NCI-H2196 (cell line): ENCODE measurements around the gene DIP2C.
"Not testable (repeated sequence)": the region's sequence is repeated elsewhere in the genome, so short reads cannot be mapped to it uniquely, and the experiment has no call there.

Source experiments
- DNase-seq: peaks from one replicate; lab custom pipeline; 2025; ENCODE audit not compliant: unreplicated experiment; lab: John Stamatoyannopoulos, UW

DIP2C gene

DNA sequence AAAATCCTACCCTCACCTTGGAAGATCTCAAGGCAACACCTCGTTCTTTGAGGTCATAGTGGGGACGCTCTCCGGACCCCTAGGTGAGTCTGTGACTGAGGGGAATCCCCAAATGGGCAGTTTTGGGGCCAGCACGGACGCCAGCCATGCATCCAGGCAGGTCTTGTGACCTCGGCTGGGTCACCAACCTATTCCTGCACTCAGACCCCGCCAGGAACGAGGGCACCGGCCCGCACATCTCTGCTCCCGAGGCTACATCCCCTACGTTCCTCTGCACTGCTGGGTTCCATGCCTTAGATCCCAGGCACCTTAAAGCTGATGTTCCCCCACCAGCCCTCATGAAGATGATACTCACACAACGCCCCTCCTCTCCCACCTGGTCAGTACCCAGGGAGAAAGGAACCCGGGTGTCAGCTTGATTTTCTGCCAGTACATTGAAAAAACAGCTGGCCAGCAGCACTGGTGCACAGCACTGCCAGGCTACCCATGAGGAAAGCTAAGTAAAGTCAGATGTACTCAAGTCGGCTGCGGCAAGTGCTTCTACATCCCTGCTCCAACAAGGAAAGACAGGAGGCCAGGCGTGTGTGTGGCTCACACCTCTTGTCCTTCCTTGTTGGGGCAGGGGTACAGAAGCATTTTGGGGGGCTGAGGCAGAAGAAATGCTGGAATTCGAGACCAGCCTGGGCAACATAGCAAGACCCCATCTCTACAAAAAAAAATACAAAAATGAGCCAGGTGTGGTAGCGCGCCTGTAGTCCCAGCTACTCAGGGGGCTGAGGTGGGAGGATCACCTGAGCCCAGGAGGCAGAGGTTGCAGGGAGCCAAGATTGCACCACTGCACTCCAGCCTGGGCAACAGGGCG is 48.1 kb downstream of the DIP2C start:
- no peak for DNase-seq

DNA sequence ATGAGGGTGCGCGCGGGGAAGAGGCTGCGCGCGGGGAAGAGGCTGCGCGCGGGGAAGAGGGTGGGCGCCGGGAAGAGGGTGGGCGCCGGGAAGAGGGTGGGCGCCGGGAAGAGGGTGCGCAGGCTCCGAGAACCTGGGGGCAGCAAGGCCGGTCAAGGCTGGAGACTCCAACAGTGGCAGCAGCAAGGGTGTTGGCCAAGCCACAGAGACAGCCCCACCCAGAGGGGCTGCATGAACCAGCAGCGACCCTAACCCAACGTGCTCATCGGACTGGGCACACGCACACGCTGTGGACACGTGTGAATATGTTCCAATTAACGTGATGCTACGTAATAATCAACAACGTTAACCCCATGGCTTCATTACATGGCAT is 48.8 kb downstream of the DIP2C start:
- no peak for DNase-seq

DNA sequence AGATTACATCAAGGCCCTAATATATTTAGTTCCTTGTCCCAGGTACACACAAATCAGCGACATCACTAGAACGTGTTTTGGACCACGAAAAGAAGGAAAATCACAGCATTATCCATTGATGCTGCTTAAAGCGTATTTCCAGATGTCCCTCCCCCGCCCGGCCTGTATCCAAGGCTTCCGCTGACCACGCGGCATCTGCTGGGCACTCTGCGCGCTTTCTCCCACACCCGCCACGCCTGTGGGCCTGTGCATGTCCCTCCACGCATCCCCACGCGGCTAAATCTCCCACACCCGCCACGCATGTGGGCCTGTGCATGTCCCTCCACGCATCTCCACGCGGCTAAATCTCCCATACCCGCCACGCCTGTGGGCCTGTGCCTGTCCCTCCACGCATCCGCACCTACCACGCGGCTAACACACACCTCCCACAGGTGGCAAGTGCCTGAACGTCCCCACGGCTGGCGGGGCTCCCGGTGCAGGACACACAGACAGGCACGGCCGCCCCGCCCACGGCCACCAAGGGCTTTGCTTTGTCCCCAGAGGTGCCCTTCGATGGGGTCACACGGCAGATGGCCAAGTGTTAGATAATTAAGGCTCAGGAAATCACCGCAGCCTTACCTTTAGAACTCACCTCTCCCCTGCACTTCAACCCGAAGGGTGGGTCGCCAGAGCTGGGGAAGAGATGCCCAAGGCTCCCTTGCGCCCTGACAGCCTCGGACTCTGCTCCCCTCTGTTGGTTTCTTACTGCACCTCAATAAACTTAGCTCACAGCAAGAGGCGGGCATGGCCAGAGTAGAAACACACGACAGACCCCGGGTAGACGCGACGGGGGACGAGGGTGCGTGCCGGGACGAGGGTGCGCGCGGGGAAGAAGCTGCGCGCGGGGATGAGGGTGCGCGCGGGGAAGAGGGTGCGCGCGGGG is 49.5 kb downstream of the DIP2C start:
- DNase-seq = no peak

DNA sequence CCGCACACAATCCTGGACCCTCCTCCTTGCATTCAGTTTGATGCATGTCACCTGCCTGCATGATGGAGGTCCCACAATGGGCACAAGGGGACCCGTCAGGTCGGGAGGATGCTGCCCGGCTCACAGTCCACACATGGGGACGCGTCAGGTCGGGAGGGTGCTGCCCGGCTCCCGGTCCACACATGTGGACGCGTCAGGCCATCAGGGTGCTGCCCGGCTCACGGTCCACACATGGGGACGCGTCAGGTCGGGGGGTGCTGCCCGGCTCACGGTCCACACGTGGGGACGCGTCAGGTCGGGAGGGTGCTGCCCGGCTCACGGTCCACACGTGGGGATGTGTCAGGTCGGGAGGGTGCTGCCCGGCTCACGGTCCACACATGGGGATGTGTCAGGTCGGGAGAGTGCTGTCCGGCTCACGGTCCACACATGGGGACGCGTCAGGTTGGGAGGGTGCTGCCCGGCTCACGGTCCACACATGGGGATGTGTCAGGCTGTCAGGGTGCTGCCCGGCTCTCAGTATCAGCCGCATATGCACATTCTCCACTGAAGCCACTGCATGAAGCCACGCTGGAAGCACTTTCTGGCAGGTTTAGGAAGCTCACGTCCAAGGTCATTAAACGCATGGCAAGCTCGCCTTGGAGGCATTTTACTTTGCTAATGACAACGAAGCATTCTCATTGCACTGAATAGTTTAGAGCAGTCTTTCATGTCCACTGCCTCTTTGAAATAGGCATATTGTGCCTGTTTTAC is 50.3 kb downstream of the DIP2C start:
- DNase-seq = no peak

DNA sequence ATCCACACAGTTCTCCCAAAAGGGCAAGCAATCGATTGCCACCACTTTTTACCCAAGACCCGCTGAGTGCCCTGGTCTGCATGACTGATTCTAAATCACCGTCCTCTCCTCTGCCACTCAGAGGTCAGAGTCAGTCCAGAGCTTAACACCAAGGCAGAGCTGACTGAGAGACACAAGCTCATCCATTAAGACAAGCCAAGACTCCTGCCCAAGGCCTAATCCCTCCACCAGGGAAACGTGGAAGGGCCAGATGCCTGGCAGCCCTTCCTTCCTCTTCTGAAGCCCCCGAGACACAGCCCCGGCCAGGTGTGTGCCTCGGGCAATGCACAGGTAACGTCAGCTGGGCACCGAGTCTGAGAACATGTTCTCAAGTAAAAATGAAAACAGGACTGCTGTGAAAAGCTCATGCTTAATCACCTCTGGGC is 51.7 kb downstream of the DIP2C start:
- DNase-seq = no peak

DNA sequence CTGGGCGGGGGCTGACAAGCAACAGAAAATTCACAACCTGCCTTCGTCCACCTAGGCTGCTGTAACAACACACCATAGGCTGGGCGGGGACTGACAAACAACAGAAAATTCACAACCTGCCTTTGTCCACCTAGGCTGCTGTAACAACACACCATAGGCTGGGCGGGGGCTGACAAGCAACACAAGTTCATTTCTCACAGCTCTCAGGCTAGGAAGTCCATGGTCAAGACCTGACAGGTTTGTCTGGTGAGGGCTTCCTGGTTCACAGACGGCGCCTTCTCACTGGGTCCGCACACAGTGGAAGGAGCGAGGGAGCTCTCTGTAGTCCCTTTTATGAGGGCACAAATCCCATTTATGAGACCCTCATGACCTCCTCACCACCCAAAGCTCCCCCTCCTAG is 52.2 kb downstream of the DIP2C start:
- DNase-seq = no peak

DNA sequence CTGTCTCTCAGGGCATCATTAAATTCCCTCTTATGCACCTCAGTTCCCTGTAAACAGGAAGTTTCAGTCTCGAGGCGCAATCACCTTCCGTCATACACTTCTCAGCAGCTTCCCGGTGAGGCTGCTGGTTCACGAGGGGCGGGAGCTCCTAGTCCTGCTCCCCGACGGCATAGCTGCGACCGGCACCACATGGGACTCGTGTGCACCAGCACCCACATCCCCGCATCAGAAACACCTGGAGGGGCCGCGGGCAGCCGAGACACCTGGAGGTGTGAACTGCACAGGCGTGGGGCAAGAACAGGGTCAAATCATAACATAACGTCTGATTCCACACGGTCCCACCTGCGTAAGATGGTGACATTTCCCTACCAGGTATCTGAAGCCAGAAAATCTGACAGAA is 52.7 kb downstream of the DIP2C start:
- no peak for DNase-seq

DNA sequence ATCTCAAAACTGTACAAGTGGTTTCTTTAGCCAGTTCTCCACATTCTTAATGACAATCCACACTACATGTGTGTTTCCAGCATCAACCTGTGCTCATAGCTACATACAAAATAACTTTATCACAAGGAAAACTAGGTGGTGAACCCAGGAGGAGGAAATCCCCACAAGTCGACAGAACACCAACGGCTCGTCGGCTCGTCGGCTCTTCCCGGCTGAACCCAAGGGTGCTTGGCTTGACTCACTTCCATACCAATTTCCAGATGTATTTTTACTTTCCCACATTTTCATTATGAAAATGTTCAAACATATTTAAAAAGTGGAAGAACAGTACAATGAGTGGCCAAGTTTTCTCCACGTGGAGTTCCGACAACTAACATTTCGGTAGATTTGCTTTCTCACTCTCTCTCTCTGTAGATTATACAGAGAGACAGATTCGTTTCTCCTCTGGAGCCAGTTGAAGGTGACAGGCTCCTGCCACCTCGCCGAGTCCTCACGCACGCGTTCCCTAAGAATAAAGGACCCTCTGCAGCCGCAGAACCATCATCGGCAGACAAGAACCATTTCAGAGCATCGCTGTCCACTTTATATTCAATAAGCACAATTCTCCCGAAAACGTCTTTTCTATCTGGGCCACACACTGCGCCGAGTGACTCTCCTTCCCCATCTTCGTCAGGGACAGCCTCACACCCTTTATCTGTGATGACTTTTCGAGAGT is 53.3 kb downstream of the DIP2C start:
- DNase-seq = no peak

DNA sequence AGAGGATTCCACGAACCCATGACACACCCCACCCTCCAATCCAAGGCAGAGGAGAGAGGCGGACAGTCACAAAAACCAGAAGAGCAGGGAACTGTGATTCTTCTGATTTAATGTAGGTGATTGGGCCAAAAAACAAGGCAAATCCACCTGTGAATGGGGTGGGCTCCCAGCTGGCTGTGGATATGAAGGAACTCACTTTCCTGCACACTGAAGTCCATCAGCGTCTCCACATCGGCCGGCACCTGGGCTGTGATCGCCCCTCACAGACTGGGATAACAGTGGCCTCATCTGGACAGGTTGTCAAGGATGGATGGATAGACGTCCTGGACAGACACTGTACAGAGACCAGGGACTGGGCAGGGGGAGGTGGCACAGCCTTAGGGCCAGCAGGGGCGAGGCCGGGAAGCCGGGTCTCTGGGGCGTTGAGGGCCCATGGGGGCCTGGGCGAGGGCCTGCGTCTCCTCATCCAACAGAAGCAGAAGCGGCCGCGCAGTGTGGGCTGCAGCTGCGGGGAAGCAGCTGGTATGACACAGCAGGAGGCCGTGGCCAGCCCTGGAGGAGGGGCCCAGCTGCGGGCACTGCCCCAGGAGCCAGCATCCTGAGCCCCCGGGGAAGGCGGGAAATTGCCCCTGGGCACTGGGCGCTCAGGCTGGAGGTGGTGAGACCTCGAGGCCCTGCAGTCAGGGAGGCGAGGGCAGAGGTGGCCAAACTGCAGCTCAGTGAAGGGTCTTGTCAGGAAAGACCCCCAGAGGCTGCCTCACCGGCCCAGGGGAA is 54.2 kb downstream of the DIP2C start:
- DNase-seq = no peak

DNA sequence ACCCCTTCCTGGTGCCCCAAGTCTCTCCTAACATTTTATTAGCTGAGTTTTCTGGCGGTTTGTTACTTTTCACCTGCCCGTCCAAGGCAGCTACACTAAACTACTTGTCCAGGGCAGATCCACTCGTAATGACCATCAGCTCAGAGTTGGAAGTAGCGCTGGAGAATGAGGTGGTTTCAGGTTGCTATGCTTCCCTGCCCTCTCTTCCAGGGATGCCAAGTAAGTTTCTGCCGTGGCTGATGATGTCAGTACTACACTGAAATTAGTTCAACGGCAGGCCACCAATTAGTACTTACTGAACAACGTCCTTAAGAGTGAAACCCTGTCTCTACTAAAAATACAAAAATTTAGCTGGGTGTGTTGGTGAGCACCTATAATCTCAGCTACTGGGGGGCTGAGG is 55.2 kb downstream of the DIP2C start:
- DNase-seq = no peak

DNA sequence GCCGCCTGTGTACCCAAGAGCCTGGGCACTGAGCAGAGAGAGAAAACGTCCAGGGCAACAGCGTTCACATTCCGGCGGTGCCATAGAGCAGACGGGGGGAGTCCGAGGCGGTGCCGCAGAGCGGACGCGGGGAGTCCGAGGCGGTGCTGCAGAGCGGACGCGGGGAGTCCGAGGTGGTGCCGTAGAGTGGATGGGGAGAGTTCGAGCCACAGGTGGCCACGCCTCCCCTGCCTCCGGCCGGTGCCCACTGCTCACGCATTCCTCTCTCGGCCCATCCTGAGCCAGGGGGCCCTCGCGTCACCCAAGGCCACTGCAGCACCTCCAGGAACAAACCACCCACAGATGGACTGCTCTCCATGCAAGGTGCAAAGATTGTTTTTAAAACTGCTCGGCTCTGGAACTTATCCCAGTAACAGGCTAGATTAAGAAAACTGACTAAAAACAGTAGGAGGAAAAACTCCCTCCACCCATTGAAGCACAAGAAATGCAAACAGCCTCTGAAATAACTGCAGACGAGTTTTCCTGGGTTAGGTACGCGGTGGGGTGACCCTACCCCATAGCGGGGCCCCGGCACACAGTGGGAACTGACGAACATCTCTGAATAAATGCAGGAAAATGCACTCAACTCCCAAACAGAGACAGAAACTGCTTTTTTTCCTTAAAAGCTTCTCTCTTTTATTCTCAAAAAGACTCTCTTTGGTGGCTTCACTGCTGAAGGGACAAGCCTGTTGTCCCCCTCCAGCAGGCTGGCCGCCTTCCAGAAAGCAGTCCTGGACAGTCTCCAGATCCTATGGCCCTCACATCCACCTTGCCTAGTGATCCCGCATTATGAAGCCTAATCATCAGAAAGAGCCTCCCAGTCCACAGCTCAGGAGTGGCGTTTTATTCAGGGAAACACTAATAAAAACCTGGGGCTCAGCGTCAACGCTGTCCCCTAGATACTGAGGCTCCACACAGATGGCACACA is 55.9 kb downstream of the DIP2C start:
- no peak for DNase-seq

DNA sequence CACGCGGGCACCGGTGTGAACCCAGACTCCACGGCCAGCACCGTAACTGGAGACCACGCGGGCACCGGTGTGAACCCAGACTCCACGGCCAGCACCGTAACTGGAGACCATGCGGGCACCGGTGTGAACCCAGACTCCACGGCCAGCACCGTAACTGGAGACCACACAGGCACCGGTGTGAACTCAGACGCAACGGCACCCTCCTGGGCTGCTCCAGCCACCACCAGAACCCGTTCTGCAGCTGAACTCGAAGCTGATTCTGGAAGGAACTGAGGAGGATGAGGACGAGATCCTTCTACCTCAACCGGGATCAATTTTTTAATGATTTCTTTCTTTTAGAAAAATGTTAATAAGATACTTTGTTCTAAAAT is 56.7 kb downstream of the DIP2C start:
- not testable (repeated sequence) for DNase-seq

DNA sequence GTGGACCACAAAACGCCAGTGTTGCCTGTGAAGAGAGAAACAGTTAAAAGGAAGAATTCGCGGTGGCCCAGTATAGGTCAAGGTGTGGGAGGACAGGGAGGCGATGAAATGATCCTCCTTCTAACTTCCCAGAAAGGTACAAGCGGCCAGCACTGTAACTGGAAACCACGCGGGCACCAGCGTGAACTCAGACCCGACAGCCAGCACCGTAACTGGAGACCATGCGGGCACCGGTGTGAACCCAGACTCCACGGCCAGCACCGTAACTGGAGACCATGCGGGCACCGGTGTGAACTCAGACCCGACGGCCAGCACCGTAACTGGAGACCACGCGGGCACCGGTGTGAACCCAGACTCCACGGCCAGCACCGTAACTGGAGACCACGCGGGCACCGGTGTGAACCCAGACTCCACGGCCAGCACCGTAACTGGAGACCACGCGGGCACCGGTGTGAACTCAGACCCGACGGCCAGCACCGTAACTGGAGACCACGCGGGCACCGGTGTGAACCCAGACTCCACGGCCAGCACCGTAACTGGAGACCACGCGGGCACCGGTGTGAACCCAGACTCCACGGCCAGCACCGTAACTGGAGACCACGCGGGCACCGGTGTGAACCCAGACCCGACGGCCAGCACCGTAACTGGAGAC is 57.2 kb downstream of the DIP2C start:
- not testable (repeated sequence) for DNase-seq

DNA sequence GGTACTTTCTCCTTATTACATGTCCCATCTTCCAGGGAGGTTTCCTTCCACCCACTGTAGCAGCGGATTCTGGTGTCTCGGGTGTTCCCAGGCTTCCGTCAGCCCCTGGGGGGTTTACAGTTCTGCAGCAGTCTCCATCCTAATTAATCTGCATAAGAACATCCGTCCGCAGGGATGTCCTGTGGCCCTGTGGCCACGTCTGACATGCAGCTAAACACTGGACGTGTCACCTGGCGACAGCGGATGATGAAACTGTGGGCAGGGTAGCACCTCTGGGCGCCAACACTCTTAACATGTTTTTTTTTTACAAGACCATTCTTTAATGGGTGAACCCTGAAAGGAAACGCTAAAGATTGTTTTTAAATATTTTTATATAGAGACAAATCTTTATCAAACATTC is 58.2 kb downstream of the DIP2C start:
- DNase-seq = no peak

DNA sequence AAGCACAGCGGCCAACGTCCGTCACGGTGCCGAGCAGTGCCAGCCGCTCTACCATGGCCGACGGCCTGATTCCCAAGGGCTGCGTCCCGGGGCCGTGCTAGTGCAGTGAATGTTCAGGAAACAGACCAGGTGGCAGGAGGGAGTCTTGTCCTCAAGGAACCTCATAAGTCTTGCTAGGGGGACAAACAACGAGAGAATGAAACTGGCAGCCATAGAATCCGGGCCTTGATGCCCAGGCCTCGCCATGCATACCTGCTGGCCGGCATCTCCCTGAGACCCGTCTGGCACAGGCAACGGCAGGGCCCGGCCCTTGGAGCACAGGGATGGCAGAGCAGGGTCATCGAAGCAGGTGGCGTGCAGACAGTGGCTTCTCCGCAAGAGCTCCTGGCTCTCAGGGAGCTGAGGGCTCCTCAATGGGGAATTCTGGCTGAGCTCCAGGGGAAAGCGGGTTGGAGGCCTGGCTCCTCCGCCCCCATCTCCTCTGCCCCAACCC is 58.8 kb downstream of the DIP2C start:
- DNase-seq = no peak

DNA sequence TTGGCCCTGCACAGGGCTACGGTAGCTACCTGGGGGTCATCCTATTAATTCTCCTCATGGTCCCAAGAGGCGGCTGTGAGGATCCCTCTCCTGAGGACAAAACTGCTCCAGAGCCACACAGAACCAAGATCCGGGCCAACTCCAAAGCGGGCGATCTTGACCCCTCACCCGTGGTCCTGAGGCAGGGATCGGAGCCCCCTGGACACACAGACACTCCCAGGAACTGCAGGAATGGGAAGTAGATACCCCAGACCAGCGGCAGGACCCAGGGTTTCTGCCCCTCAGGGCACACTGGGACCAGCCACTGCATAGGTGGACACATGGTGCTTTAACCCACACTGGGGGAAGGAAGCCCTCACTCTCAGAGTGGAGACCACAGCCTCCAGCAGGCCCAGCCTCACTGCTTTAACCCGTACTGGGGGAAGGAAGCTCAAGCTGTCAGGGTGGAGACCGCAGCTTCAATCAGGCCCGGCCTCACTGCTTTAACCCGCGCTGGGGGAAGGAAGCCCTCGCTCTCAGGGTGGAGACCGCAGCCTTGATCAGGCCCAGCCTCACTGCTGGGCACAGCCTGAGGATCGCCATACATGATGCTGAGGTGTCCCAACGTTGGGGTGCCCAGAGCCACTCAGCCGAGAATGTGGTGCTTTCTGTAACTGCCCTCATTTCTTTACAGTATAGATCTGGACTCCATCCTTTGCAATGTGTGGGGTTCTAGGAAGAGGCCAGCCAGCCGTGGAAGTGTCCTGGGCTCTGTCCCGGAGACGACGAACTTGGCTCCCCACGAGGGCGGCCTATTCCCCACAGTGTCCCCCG is 60.1 kb downstream of the DIP2C start:
- DNase-seq = no peak

DNA sequence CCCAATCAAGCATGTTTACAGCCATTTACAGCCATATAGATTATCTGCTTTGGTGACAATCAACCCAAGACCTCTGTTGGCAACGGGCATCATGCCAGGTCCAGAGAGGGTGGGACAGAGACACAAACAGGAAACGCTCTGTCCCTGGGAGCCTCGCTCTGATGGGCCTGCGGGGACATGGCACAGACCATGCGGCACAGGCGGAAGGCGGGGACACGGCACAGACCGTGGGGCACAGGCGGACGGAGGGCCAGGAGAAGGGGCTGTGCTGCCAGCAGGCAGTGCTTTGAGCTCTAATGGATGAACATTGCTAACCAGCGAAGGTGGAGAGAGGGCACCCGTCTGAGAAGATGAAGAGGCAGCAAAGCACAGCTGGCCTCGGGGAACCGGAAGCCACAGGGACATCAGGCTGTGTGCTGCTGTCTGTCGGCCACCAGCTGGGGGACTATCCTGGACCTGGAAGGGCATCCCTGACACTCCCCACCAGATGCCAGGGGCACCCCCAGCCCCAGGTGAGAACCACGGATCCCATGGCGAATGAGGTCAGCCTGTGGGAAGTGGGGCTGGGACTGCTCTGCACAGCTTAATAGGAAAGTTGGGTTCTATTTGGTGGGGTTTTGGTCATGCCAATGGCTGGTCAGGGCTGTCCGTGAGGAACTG is 61.0 kb downstream of the DIP2C start:
- DNase-seq = no peak
